Amygdala (tissue), 56 donors: ENCODE data around the gene GALNT13.

Experiments
- DNase-seq, 56 donors: peaks; one replicate each; lab custom pipeline; 2025; lab: John Stamatoyannopoulos, UW

The GALNT13 gene

DNA sequence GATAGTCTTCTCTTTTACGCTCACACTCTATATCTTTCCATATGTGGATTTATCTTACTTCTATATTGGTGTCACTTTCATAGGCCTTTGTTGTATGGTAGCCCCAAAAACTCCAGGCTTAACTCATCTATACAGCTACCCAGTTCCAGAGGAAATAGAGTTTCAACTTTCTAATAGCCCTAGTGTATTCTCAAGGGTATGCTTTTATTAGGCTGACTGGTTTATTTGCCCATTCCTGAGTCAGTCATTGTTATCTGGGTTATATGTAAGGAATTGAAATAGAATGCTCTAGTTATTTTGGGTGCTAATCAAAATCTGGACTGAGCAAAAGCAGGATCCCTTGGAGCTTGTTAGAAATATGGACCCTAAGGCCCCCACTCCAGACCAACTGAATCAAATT, 519.3 kb downstream of the GALNT13 start:
- no peak for DNase-seq

DNA sequence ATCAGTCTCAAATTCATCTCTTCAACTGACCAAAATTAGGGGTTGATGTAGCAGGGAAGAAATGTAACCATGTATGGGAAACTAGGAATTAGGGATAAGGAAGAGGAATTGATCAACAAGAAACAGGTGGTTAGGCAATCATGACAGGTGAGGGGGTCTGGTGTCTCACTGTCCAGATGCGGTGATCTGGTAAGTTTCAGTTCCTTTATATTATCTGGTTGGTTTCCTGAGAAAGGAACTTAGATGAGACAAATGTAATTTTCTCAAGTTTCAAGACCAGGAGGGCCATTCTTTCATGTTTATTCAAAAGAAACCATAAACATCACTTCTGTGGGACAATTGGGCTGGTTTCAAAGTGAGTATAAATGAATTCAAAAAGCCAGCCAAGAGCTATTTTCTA, 520.5 kb downstream of the GALNT13 start:
- DNase-seq: no peak

DNA sequence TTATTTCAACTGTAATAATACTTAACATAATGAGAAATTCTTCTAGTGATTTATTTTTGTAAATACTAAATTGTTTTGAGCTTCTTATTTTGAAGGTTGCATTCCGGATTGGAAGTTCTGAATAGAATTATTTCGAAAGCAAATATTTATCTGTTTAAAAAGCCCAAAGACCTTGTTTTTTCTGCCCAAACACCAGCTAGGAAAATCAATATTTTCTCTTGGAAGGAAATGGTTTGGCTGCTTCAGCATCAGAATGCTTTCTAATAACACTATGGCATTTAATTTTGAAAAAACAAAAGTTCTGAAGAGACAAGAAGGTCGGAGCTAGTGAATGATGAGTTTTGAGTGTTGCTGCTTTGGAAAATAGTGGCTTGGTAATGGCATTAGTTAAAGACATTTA, 522.9 kb downstream of the GALNT13 start:
- no peak for DNase-seq

DNA sequence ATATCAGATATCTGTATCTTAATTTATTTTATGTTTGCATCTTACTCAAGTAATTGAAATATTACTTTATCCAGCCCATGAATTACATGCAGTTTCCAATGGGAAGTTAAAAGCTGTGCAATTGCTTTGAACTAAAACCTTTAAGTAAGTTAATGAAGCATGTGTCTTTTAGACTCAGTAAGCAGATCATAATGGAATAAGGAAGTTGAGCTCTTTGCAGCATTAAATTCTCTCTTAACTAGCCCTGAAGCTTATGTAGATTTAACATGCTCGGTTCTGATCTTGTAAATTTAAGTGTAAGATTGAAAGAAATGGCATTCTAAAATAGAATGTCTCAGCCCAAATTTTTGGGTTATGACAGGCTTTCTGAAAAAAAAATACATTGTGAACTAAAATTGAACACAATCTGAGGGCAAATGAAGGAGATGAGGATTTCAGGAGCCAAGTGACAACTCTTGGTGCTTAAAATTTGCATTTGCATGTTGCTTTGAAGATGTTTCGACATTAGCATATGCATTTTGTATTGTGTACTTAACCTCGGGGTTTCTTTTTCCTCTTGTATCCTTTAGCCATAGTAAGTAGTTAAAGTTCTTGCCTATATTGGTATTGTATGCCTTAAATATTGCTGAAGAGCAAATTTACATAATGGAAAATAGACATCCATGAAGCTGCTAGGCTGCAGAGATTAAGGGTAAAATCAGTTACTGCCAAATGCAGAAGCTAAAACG, 529.0 kb downstream of the GALNT13 start:
- no peak for DNase-seq

DNA sequence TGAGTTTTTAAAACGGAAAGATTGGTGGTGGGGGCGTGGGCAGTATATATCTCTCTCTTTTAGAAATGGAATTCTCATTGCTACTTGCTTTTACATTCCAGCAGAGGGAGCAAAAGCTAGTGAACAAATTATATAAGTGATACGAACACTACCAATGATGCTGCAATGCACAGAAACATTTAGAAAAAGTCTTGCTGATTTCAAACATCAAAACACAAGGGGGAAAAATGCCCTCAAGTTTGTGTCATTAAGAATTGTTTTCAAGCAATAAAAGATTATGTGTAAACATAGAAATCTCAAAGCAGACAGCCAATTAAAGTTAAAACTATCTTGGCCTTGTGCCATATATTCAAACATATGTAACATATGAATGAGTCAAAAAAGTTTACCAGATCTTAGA, 530.5 kb downstream of the GALNT13 start:
- no peak for DNase-seq

DNA sequence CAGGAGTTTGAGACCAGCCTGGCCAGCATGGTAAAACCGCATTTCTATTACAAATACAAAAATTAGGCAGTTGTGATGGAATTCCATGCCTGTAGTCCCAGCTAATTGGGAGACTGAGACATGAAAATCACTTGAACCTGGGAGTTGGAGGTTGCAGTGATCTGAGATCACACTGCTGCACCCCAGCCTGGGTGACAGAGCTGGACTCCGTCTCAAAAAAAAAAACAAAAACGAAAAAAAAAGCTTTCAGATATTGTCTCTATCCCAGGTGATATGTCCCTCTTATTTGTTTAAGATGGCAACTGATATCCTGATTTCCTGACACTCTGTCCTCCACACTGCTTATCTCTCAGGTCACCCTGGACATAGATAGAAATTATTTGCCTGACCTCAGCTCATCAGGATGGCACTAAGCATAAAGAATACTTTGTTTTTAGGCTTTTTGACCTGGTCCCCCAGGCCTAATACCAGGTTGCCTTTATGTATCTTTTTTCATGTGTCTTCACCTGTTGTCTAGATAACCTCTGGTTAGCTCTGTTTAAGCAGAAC, 531.6 kb downstream of the GALNT13 start:
- DNase-seq: no peak

DNA sequence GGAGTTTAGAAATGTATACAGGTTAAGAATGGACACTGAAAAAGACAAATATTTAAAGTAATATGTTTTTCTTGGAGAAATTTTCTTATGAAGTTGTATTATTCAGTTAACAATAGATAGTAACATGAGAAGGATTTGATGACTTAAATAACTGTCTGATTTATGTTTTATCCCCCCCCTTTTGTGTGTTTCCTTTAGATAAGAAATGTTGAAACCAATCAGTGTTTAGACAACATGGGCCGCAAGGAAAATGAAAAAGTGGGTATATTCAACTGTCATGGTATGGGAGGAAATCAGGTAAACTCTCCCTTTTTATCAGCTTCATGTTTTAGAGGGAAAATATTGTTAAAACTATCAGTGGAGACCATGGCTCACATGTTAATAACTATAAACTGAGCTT, 537.1 kb downstream of the GALNT13 start:
- DNase-seq: no peak

DNA sequence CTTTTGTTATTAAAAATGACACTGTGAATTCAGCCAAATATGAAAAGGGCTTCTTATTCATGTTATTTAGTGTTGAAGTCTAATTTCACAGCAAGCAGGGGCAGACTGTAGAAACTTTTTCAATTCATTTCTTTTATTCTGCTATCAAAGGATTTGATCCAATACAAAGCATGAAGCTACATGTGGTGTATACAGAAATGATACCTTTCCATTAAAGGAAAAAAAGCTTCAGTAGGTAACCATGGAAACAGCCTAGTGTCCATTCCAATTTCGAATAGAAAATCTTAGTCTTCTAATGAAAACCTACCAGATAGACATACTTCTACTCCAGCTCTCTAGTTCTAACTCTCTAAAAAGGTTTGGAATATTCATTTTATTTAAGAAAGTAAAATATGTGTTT, 550.5 kb downstream of the GALNT13 start:
- no peak for DNase-seq

DNA sequence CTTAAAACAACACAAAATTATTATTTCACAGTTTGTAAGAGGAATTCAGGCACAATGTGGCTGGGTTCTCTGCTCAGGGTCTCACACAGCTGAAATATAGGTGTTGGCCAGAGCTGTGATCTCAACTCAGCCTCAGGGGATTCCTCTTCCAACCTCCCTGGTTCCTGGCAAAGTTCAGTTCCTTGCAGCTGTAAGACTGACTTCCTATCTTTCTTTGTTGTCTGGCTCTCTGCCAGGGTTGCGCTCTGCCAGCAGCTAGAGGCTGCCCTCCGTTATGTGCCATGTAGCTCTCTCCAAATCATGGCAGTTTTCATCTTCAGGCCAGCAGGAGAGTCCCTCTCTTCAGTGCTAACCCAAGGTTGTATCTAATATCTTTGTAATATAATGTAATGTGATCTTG, 554.3 kb downstream of the GALNT13 start:
- peak in 1 of 56 donors; percentile 18 for DNase-seq

DNA sequence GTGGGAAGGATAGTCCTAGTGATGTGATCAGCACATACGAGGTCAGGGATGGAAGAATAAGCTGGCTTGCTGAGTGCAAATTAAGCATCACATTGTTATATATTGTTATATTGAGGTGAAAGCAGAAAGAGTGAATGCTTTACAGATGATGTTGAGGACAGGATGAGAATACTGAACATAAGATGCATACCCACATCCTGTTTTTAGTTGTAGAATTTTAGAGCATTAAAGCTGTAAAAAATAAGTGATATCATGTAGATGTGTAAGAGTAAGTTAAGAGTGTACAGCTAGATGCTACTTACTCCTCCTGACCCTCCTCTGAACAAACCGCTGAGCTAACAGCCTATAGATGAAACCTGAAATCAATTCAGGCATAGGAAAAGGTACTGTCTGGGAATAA, 555.7 kb downstream of the GALNT13 start:
- no peak for DNase-seq

DNA sequence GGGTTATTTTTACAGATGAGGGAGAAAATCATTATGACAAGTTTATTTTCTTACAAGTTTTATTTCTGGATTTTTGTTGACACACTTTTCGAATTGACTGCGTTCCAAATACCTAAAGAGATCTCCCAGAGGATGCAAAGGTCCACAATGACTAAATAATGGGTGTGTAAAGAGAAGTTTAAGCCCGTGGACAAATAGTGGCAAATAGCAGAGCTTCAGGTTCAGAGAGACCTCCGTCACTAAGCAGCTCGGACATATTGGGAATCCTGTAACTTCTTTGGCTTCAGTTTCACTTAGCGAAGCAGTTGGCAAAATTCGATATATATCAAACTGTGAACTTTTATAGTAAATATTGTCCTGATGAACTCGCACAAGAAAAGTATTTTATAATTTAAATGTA, 556.3 kb downstream of the GALNT13 start:
- no peak for DNase-seq

DNA sequence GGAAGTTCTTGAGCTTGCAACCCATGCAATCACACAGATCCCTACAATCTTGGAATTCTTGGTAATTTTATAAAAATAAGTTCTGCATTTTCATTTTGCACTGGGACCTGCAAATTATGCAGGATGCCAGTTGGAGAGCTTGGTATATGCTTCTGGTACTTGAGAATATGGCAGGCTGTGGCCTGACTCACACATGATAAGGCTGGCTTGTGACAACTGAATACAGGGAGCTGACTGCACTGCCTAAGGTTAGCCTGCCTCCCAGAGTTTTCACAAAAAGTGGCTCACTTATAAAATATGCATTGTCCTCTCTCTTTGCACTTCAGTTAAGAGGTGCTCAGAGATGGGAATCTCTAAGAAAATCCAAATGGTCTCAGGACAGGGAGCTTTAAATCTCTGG, 561.3 kb downstream of the GALNT13 start:
- no peak for DNase-seq

DNA sequence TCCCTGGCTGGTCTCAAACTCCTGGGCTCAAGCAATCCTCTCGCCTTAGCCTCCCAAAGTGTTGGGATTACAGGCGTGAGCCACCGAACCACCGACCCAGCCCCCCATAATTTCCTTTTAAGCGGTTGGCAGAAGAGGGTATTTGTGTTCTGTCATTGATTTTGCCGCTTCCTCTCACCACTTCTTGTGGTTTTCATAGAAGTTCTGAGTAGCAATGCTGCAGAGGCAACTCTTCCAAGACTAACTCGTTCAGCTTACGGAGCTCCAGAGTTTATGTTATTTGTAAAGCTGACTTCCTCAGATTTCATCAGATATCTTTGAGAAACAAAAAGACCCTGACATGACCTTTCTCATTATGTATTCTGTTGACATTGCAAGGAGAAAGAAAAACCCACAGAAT, 565.4 kb downstream of the GALNT13 start:
- DNase-seq: no peak

DNA sequence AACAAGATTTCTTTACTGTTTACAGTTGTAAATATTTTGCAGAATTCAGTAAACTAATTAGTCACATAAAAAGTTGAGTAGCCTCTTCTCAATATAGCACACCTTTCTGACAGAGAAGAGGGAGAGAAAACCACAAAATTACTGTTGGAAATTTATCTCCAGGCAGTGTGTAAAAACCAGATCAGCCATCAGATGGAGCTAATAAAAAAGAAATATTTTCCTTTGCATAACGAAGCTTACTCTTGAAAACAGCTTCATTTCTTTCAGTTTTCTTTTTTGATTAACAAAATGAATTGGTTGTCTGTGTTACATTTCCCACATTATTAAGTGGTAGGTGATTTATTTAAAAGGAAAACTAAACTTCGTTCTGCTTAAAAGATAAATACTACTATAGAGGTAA, 567.4 kb downstream of the GALNT13 start:
- DNase-seq: no peak

DNA sequence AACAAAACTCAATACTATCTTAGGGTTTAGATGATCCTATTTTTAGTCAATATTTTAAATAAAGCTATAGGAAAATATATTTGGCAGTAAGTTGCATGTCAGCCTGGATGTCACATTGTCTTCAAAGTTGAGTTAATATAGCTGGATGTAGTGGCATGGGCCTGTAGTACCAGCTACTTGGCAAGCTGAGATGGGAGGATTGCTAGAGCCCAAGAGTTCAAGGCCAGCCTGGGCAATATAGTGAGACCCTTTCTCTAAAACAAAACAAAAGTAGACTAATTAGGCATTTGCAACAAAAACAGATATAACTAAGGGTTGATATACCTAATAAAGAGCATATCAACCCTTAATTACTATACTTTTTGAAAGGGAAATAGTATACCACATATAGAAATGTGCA, 572.2 kb downstream of the GALNT13 start:
- DNase-seq: no peak

DNA sequence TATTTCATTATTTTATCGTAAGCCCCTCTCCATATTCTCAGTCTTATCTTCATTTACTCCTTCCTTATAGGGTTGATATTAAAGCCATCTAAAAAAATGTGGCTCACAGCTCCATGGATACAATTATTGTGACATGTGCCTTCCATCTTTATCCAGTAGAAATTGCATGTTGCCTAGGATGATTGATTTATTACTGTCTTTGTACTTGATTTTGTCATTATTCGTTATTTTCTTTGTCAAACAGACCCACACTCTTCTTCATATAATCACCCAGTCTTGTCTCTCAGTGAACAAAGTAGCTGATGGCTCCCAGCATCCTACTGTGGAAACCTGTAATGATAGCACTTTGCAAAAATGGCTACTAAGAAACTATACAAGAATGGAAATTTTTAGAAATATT, 574.6 kb downstream of the GALNT13 start:
- no peak for DNase-seq

DNA sequence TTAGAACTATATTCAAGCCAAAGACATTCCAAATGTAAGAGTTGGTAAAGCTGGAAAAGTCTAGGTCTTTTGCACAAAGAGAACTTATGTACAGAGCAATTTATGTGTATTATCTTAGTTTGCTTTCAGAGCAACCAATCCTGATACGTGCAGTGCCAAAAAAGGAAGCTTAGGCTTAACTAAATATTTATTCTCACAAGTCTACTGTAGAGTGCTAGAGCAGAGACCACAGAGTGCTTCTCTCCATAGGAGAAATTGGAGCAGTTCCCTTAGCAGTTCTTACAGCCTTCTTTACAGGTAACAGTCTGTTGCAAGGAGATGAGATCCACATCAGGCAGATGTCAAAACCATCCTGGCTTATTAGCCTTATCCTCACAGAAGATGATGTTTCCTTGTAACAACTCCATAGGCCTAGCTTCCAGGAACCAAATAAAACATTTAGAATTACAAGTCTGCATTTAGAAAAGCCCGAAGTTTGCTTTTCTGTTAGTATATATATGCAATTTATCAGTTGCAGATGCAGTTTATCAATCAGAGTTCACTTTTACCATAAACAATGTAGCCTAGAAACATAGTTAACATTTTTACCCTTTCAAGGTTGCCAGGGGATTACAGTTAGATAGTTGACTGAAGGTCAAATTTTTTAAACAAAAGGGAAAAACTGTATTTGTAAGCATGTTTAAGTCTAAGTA, 576.2 kb downstream of the GALNT13 start:
- no peak for DNase-seq

DNA sequence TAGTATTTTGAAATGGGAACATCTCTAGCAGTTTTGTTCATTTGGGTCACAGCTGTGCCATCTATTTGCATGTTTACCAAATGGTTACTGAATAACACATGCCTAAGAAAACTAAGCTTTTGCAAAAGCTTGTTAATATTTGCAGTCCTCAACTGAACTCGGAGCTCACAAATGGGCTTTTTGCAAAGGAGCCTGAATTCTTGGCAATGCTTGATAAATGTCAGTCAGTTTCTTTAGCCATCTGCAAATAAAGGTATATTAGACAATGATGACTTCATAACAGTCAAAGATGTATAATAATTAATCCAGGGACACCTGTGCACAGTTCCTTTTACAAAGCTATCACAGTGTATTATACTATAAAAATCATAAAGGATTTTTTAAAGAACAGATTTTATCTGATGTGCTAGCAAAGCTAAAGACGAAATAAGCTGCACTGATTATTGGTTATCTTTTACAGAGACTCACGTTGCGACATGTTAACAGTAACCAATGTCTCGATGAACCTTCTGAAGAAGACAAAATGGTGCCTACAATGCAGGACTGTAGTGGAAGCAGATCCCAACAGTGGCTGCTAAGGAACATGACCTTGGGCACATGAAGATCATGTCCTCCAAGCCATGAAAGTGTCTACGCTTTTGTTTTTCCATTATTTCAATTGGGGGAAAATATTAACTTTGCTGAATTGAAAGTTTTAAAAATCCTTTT, 578.4 kb downstream of the GALNT13 start:
- no peak for DNase-seq

DNA sequence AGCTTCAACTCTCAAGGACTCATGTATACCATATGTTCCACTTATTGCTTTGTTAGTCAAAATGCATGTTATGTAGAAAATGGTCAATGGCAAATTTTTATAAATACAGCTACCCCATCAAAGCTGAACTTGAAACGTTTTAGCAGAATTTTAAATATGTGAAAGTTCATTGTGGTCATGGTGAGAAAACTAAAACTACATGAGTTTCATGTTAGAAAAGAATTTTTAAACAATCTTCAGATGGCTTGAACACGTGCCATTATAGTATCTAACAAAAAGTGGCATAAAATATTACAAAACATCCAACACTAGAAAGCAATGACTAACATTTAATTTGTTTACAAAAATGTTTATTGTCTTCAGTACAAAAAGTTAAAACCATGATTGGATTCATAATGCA, 580.7 kb downstream of the GALNT13 start:
- DNase-seq: no peak

DNA sequence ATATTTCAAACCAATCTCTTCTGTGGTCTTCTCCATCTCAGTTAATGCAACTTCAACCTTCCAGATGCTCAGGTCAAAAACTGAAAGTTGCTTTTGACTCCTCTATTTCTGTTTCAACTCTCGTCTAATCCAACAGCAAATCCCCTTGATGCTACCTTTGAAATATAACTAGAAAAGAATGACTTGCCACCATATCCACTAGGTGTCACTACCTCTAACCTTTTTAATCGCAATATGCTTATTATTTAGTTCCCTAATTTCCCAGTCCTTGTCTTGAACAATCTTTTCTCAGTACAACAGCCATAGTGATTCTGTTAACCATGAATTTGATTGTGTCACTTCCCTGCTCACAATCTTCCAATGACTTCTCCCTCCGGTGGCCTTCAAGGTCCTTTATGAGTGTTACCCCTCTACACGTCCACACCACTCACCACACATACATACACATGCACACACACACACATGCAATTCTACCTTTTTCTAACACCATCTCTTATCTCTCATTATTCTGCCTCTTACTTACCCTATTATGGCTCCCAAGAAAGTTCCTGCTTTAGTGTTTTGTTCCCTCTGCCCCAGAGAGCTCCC, 581.3 kb downstream of the GALNT13 start:
- DNase-seq: no peak

DNA sequence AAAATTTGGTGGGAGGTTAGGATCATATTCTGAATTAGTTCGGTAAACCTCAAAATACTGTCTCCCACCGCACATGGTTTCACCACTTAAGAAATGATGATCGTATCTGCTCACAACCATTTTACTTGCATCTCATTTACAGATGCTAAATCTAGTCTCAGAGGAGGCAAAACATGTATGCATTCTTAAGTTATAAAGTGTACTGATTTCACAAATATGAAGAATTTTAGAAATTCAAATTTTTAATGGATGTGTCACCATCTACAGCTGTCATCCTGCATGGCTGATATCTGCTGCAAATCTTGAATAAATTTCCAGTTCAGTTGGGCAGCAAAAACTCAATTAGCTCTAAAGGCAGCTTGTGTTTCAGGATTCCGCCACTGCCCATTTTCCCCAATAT, 583.4 kb downstream of the GALNT13 start:
- no peak for DNase-seq
